ENCODE measurements around the gene RNF123. TPM values are rescaled to one million over a fixed set of nuclear protein-coding genes. Genes with fewer than 3 reads are reported as not detected.
A peak's percentile ranks its signal among the peaks of the same experiment; 100 is the strongest.
"Not testable (repeated sequence)": the region's sequence is repeated elsewhere in the genome, so short reads cannot be mapped to it uniquely, and the experiment has no call there.

RNF123 gene
- total RNA-seq, 1 experiment from 2014 or later: 23.1 TPM

- CTCF ChIA-PET; DNase-seq (ENCODE audit: low read depth, low spot score); H3K4me1 ChIP-seq (ENCODE audit: control insufficient read depth, insufficient read depth, low read length); H3K9me3 ChIP-seq (ENCODE audit: control insufficient read depth, insufficient read depth, low read depth, low read length); POLR2A ChIA-PET; H3K4me3 ChIP-seq (ENCODE audit: low read depth in 2 of 2, low read length in 2 of 2); H3K27ac ChIP-seq (ENCODE audit: low read length); H3K36me3 ChIP-seq (ENCODE audit: control insufficient read depth, insufficient read depth, low read length); in situ Hi-C loops (cut with HindIII; ENCODE audit: low pct_unique_long_range_greater_than_20kb, low sequenced_read_pairs); ATAC-seq; H3K27me3 ChIP-seq (ENCODE audit: control insufficient read depth, insufficient read depth, low read length); intact Hi-C loops (cut with micrococcal nuclease; ENCODE audit: unreplicated experiment); BruUV-seq (replicated peaks): not testable (repeated sequence)
These were observed 3.5 kb upstream of the RNF123 start for GRCh38 chr3:49685846-49686245.

GRCh38 chr3:49686346-49686745 is 3.0 kb upstream of the RNF123 start:
- H3K27ac ChIP-seq (ENCODE audit: low read length); in situ Hi-C loops (cut with HindIII; ENCODE audit: low pct_unique_long_range_greater_than_20kb, low sequenced_read_pairs); intact Hi-C loops (cut with micrococcal nuclease; ENCODE audit: unreplicated experiment); H3K27me3 ChIP-seq (ENCODE audit: control insufficient read depth, insufficient read depth, low read length); H3K4me1 ChIP-seq (ENCODE audit: control insufficient read depth, insufficient read depth, low read length); H3K9me3 ChIP-seq (ENCODE audit: control insufficient read depth, insufficient read depth, low read depth, low read length); POLR2A ChIA-PET; BruUV-seq (replicated peaks); CTCF ChIA-PET; H3K36me3 ChIP-seq (ENCODE audit: control insufficient read depth, insufficient read depth, low read length); DNase-seq (ENCODE audit: low read depth, low spot score): not testable (repeated sequence)
- peak overlapping the region; percentile 27 to 45 for H3K4me3 ChIP-seq (ENCODE audit: low read depth in 2 of 2, low read length in 2 of 2)
- ATAC-seq: peak; percentile 35

GRCh38 chr3:49686769-49687423 is 2.5 kb upstream of the RNF123 start:
- intact Hi-C loops (cut with micrococcal nuclease; ENCODE audit: unreplicated experiment); H3K9me3 ChIP-seq (ENCODE audit: control insufficient read depth, insufficient read depth, low read depth, low read length); H3K27me3 ChIP-seq (ENCODE audit: control insufficient read depth, insufficient read depth, low read length); BruUV-seq (replicated peaks); H3K4me1 ChIP-seq (ENCODE audit: control insufficient read depth, insufficient read depth, low read length); POLR2A ChIA-PET; H3K27ac ChIP-seq (ENCODE audit: low read length); in situ Hi-C loops (cut with HindIII; ENCODE audit: low pct_unique_long_range_greater_than_20kb, low sequenced_read_pairs); CTCF ChIA-PET; DNase-seq (ENCODE audit: low read depth, low spot score); H3K36me3 ChIP-seq (ENCODE audit: control insufficient read depth, insufficient read depth, low read length): not testable (repeated sequence)
- H3K4me3 ChIP-seq (ENCODE audit: low read depth in 2 of 2, low read length in 2 of 2): peak overlapping the region; percentile 27 to 45
- peak; percentile 74 for ATAC-seq

- H3K27ac ChIP-seq (ENCODE audit: low read length); H3K9me3 ChIP-seq (ENCODE audit: control insufficient read depth, insufficient read depth, low read depth, low read length); POLR2A ChIA-PET; intact Hi-C loops (cut with micrococcal nuclease; ENCODE audit: unreplicated experiment); ATAC-seq; H3K36me3 ChIP-seq (ENCODE audit: control insufficient read depth, insufficient read depth, low read length); in situ Hi-C loops (cut with HindIII; ENCODE audit: low pct_unique_long_range_greater_than_20kb, low sequenced_read_pairs); H3K27me3 ChIP-seq (ENCODE audit: control insufficient read depth, insufficient read depth, low read length); H3K4me1 ChIP-seq (ENCODE audit: control insufficient read depth, insufficient read depth, low read length); DNase-seq (ENCODE audit: low read depth, low spot score); BruUV-seq (replicated peaks); CTCF ChIA-PET; H3K4me3 ChIP-seq (ENCODE audit: low read depth in 2 of 2, low read length in 2 of 2): not testable (repeated sequence)
These were observed 1.9 kb upstream of the RNF123 start for GRCh38 chr3:49687424-49687795.

- CTCF ChIA-PET; BruUV-seq (replicated peaks): not testable (repeated sequence)
- POLR2A ChIA-PET: interaction anchor here (0.6 kb wide), 1 partner anchor 80 kb away, joined by 4 read pairs; no protein-coding TSS in a partner anchor
These were observed 865 bp upstream of the RNF123 start for GRCh38 chr3:49688338-49689045.

GRCh38 chr3:49689908-49690624 is 709 bp downstream of the RNF123 start:
- Histone ChIP-seq H3K27ac (ENCODE audit: low read length) (peak overlapping the region; percentile 94), H3K4me3 (ENCODE audit: low read depth in 2 of 2, low read length in 2 of 2) (peak overlapping the region; percentile 82 to 84)
- intact Hi-C loops (cut with micrococcal nuclease; ENCODE audit: unreplicated experiment); H3K4me1 ChIP-seq (ENCODE audit: control insufficient read depth, insufficient read depth, low read length); H3K36me3 ChIP-seq (ENCODE audit: control insufficient read depth, insufficient read depth, low read length); CTCF ChIA-PET; H3K27me3 ChIP-seq (ENCODE audit: control insufficient read depth, insufficient read depth, low read length); ATAC-seq; POLR2A ChIA-PET; H3K9me3 ChIP-seq (ENCODE audit: control insufficient read depth, insufficient read depth, low read depth, low read length); in situ Hi-C loops (cut with HindIII; ENCODE audit: low pct_unique_long_range_greater_than_20kb, low sequenced_read_pairs); DNase-seq (ENCODE audit: low read depth, low spot score): not testable (repeated sequence)
- TSS peak; percentile 48 for BruUV-seq (replicated peaks)

More at GRCh38 chr3:49688338-49689045, 865 bp upstream of the RNF123 start:
- intact Hi-C loops (cut with micrococcal nuclease; ENCODE audit: unreplicated experiment); H3K4me1 ChIP-seq (ENCODE audit: control insufficient read depth, insufficient read depth, low read length); ATAC-seq; H3K36me3 ChIP-seq (ENCODE audit: control insufficient read depth, insufficient read depth, low read length); DNase-seq (ENCODE audit: low read depth, low spot score); H3K9me3 ChIP-seq (ENCODE audit: control insufficient read depth, insufficient read depth, low read depth, low read length); H3K27me3 ChIP-seq (ENCODE audit: control insufficient read depth, insufficient read depth, low read length); in situ Hi-C loops (cut with HindIII; ENCODE audit: low pct_unique_long_range_greater_than_20kb, low sequenced_read_pairs): not testable (repeated sequence)
- peak overlapping the region; percentile 94 for H3K27ac ChIP-seq (ENCODE audit: low read length)
- peak overlapping the region; percentile 82 to 84 for H3K4me3 ChIP-seq (ENCODE audit: low read depth in 2 of 2, low read length in 2 of 2)

- intact Hi-C loops (cut with micrococcal nuclease; ENCODE audit: unreplicated experiment); H3K9me3 ChIP-seq (ENCODE audit: control insufficient read depth, insufficient read depth, low read depth, low read length); H3K4me3 ChIP-seq (ENCODE audit: low read depth in 2 of 2, low read length in 2 of 2); BruUV-seq (replicated peaks); H3K27ac ChIP-seq (ENCODE audit: low read length); in situ Hi-C loops (cut with HindIII; ENCODE audit: low pct_unique_long_range_greater_than_20kb, low sequenced_read_pairs); DNase-seq (ENCODE audit: low read depth, low spot score); CTCF ChIA-PET; ATAC-seq; H3K27me3 ChIP-seq (ENCODE audit: control insufficient read depth, insufficient read depth, low read length); H3K4me1 ChIP-seq (ENCODE audit: control insufficient read depth, insufficient read depth, low read length); POLR2A ChIA-PET; H3K36me3 ChIP-seq (ENCODE audit: control insufficient read depth, insufficient read depth, low read length): not testable (repeated sequence)
These were observed 1.5 kb downstream of the RNF123 start for GRCh38 chr3:49690856-49691255.

Data from Panc1 (cell line).